Activated CD4-positive, alpha-beta T cell treated with anti-CD3 and anti-CD28 coated beads, Interleukin-2, amount 50 U/mL, for 16 hours (primary cell): ENCODE results near the gene FBL.

Experiments
- DNase-seq: peaks from one replicate; pipeline ENCODE4 v3.0.0-alpha.2; 2020

Gene FBL

GRCh38 chr19:39841041-39841440 lies 5.1 kb downstream of the FBL start:
- DNase-seq: no peak

- no peak for DNase-seq
These were observed 5.7 kb downstream of the FBL start for GRCh38 chr19:39840492-39840891.

- DNase-seq: no peak
These were observed 6.4 kb downstream of the FBL start for GRCh38 chr19:39839678-39840327.

GRCh38 chr19:39838569-39838968 lies 7.6 kb downstream of the FBL start:
- no peak for DNase-seq

GRCh38 chr19:39837978-39838377 lies 8.2 kb downstream of the FBL start:
- no peak for DNase-seq

GRCh38 chr19:39834287-39834841 lies 11.8 kb downstream of the FBL start:
- DNase-seq: no peak

GRCh38 chr19:39833464-39834286 lies 12.5 kb downstream of the FBL start, which contains the start of gene DYRK1B:
Gene DYRK1B (minus strand): TSS chr19:39834162. CDS start chr19:39831867, 2,295 bp downstream.
- DNase-seq: peak; percentile 97

- DNase-seq: no peak
These were observed 13.1 kb downstream of the FBL start for GRCh38 chr19:39833160-39833463.

- DNase-seq: no peak
These were observed 13.7 kb downstream of the FBL start for GRCh38 chr19:39832341-39833083.

GRCh38 chr19:39831679-39832078 lies 14.5 kb downstream of the FBL start:
- no peak for DNase-seq

GRCh38 chr19:39830847-39831246 lies 15.3 kb downstream of the FBL start:
- no peak for DNase-seq

- no peak for DNase-seq
These were observed 15.8 kb downstream of the FBL start for GRCh38 chr19:39830406-39830805.

GRCh38 chr19:39829702-39830275 lies 16.4 kb downstream of the FBL start:
- DNase-seq: no peak

GRCh38 chr19:39828654-39829032 lies 17.5 kb downstream of the FBL start:
- DNase-seq: no peak

GRCh38 chr19:39828015-39828653 lies 18.0 kb downstream of the FBL start:
- DNase-seq: no peak

- DNase-seq: no peak
These were observed 19.0 kb downstream of the FBL start for GRCh38 chr19:39827216-39827615.

GRCh38 chr19:39826311-39826945 lies 19.8 kb downstream of the FBL start:
- no peak for DNase-seq

GRCh38 chr19:39825531-39826076 lies 20.6 kb downstream of the FBL start:
- DNase-seq: no peak

GRCh38 chr19:39825093-39825463 lies 21.1 kb downstream of the FBL start:
- DNase-seq: no peak

GRCh38 chr19:39824143-39825092 lies 21.8 kb downstream of the FBL start:
- peak; percentile 92 for DNase-seq

GRCh38 chr19:39823686-39824085 lies 22.5 kb downstream of the FBL start:
- no peak for DNase-seq
